CD4-positive, alpha-beta T cell (primary cell): ENCODE measurements around the gene ELK4. TPM values are rescaled to one million over a fixed set of nuclear protein-coding genes. Genes with fewer than 3 reads are reported as not detected.

Experiments
- ATAC-seq: fragments of 200-7000 bp; cut with Tn5 transposase; one replicate; pipeline ENCODE4 v1.10.0; 2022; ENCODE audit warnings: mild to moderate bottlenecking; ENCODE audit not compliant: poor library complexity
- CTCF ChIA-PET: fragments of 350-600 bp; sonication (Branson Sonifier 250); formaldehyde crosslinking; loops from one replicate; lab custom pipeline; 2021; ENCODE audit warnings: antibody characterized with exemption, inconsistent platforms; lab: Charles Lee
- POLR2A ChIA-PET: fragments of 350-600 bp; sonication (Branson Sonifier 250); formaldehyde crosslinking; loops from one replicate; lab custom pipeline; 2021; ENCODE audit warnings: antibody characterized with exemption, inconsistent platforms; lab: Charles Lee
- DNase-seq, 14 experiments: peaks; one replicate each; pipeline ENCODE4 v3.0.0-alpha.2; 2013 to 2020; ENCODE audit warnings: mixed read lengths in 2 of 14
- H3K27ac ChIP-seq, 2 donors: one replicate each; pipeline versions ENCODE4 v1.5.1 to v1.7.0; 2013; ENCODE audit warnings: low read length in 2 of 2, low read depth in 1 of 2, mild to moderate bottlenecking in 1 of 2
- H3K27me3 ChIP-seq, 2 experiments: 1 replicate in 1 of 2; 2 replicates in 1 of 2; pipeline versions ENCODE4 v1.6.1 to v1.7.0; 2013; ENCODE audit warnings: low read length in 2 of 2, control low read depth in 1 of 2, mild to moderate bottlenecking in 1 of 2, moderate library complexity in 1 of 2; ENCODE audit not compliant: insufficient read depth in 2 of 2, control insufficient read depth in 1 of 2
- H3K36me3 ChIP-seq: one replicate; pipeline ENCODE4 v1.6.1; 2013; ENCODE audit warnings: low read length, control low read depth; ENCODE audit not compliant: insufficient read depth
- H3K4me1 ChIP-seq: one replicate; pipeline ENCODE4 v1.6.1; 2013; ENCODE audit warnings: low read length, control low read depth; ENCODE audit not compliant: insufficient read depth
- H3K4me3 ChIP-seq: one replicate; pipeline ENCODE4 v1.5.1; 2013; ENCODE audit warnings: mild to moderate bottlenecking, low read length, moderate library complexity
- H3K9me3 ChIP-seq, 2 experiments: 1 replicate in 1 of 2; 2 replicates in 1 of 2; pipeline versions ENCODE4 v1.6.1 to v1.7.0; 2013; ENCODE audit warnings: low read length in 2 of 2, mild to moderate bottlenecking in 2 of 2, control low read depth in 1 of 2, moderate library complexity in 1 of 2; ENCODE audit not compliant: control insufficient read depth in 1 of 2, insufficient read depth in 1 of 2
- H3K27ac Mint-ChIP-seq: one replicate; pipeline ENCODE4 v1.8.0; 2020; ENCODE audit warnings: mixed read lengths
- H3K27me3 Mint-ChIP-seq: one replicate; pipeline ENCODE4 v1.8.0; 2021; ENCODE audit warnings: mixed read lengths
- H3K36me3 Mint-ChIP-seq: one replicate; pipeline ENCODE4 v1.8.0; 2021; ENCODE audit warnings: low read depth, mixed read lengths
- H3K4me1 Mint-ChIP-seq: one replicate; pipeline ENCODE4 v1.8.0; 2021; ENCODE audit warnings: low read depth, mixed read lengths
- H3K4me3 Mint-ChIP-seq: one replicate; pipeline ENCODE4 v1.8.0; 2020; ENCODE audit warnings: mild to moderate bottlenecking, mixed read lengths
- H3K9me3 Mint-ChIP-seq: one replicate; pipeline ENCODE4 v1.8.0; 2020; ENCODE audit warnings: mixed read lengths
- intact Hi-C, 2 experiments: fragments of 100-400 bp; cut with DNase I in 1 of 2; cut with micrococcal nuclease in 1 of 2; formaldehyde crosslinking; loops; one replicate each; pipeline versions ENCODE4 v1.15.1 to v1.9.0; 2023 to 2025; cut with DNase I, micrococcal nuclease
- total RNA-seq, 174 experiments: library from RNA in 2 of 174; stranded (reverse) in 2 of 174; gene quantifications; one replicate each; pipeline ENCODE4 v1.2.3 and lab custom pipeline; 2021 to 2026
- TF ChIP-seq, protein P1 (sequence below): fragments of 200-600 bp; IDR thresholded peaks from one replicate; pipeline ENCODE4 v1.8.0; 2022; ENCODE audit warnings: antibody characterized with exemption, mild to moderate bottlenecking

The ELK4 gene
- total RNA-seq, 2 experiments from 2014 or later, result 145 to 154 TPM

DNA sequence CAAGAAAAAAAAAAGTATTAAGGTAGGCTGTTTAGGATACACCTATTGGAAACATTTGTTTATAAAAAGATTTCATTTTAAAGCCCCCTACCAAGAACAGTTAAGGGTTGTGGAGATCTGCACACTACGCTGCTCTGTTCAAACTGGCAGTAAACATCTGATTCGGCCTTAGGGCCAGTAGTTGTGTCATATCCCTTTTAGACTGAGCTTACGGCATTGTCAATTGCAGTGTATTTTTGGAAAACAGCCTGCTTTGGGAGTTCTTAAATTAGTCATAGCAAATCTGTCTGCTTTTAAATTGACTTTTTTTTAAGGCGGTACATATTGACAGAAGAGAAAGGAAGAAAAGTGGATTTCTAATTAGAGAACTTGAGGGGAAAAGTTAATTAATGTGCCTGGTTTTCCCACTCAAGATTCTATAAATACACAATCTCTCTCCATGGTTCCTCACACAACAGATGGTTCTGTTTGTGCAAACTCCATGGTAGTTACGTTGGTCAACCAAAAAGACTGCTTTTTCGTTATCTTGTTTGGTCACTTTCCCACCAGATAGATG lies 1.7 kb upstream of the ELK4 start:
- Mint-ChIP-seq H3K9me3 (no peaks in the 10 kb centered on the region), H3K36me3 (peaks cover 15% of the 10 kb centered on the region), H3K4me1 (peaks cover 36% of the 10 kb centered on the region), H3K27ac (peak overlapping the region; percentile 91), H3K4me3 (peak overlapping the region; percentile 57), H3K27me3 (peaks cover 5% of the 10 kb centered on the region)
- no peaks in the 10 kb centered on the region for H3K9me3 ChIP-seq
- CTCF ChIA-PET, result interaction anchor here (0.9 to 6.6 kb wide), 3 partner anchors 8 to 41 kb away, joined by 3 to 194 read pairs (median 26); no protein-coding TSS in a partner anchor
- TF ChIP-seq, protein P1, sequence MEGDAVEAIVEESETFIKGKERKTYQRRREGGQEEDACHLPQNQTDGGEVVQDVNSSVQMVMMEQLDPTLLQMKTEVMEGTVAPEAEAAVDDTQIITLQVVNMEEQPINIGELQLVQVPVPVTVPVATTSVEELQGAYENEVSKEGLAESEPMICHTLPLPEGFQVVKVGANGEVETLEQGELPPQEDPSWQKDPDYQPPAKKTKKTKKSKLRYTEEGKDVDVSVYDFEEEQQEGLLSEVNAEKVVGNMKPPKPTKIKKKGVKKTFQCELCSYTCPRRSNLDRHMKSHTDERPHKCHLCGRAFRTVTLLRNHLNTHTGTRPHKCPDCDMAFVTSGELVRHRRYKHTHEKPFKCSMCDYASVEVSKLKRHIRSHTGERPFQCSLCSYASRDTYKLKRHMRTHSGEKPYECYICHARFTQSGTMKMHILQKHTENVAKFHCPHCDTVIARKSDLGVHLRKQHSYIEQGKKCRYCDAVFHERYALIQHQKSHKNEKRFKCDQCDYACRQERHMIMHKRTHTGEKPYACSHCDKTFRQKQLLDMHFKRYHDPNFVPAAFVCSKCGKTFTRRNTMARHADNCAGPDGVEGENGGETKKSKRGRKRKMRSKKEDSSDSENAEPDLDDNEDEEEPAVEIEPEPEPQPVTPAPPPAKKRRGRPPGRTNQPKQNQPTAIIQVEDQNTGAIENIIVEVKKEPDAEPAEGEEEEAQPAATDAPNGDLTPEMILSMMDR, result no peak
- H3K4me1 ChIP-seq, result peaks cover 20% of the 10 kb centered on the region
- no peak for DNase-seq
- no peaks in the 10 kb centered on the region for H3K27me3 ChIP-seq
- ATAC-seq, result no peak
- intact Hi-C loops, result loop anchor here (5.0 to 10.0 kb wide), 7 partner anchors 119 to 511 kb away; partner anchors contain the start of genes DSTYK (in 1 of the 2), NUCKS1 (in 1 of the 2), RAB29 (in 1 of the 2) and RBBP5 (in 1 of the 2)
- POLR2A ChIA-PET, result interaction anchor here (1.4 to 6.3 kb wide), 5 partner anchors 25 to 358 kb away, joined by 3 to 360 read pairs (median 29); partner anchors contain the start of gene NUCKS1
- H3K36me3 ChIP-seq, result no peaks in the 10 kb centered on the region
- no peak overlapping the region for H3K4me3 ChIP-seq
- no peak overlapping the region for H3K27ac ChIP-seq

DNA sequence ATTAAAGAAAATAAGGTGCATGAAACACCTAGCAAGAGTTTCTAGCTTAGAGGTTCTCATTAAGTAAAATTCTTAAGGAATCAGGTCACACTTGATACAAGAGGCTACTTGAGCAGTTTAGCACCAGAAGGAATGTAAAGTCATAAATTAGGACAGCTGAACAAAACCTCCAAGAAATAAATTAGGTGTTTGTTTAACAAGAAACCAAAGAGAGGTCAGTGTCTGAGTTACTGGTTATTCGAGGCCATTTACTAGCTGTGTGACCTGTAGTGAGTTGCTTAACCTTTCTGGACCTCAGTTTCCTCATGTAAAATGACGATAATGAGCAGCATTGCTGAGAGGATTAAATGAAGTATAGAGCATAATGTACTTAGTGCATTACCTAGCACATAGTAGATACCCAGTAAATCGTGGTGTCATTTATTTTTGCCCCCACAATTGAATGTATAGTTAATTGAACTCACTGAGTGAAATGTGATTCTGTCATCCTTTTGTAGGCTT lies 908 bp upstream of the ELK4 start:
- Mint-ChIP-seq H3K9me3 (no peaks in the 10 kb centered on the region), H3K4me1 (peaks cover 44% of the 10 kb centered on the region), H3K4me3 (peak overlapping the region; percentile 90), H3K36me3 (peaks cover 23% of the 10 kb centered on the region), H3K27ac (peak overlapping the region; percentile 91), H3K27me3 (no peaks in the 10 kb centered on the region)
- no peak for DNase-seq
- ChIA-PET CTCF (interaction anchor here (0.6 to 6.6 kb wide), 20 partner anchors 9 to 512 kb away, joined by 3 to 194 read pairs (median 6); no protein-coding TSS in a partner anchor), POLR2A (interaction anchor here (0.7 to 6.3 kb wide), 19 partner anchors 10 to 511 kb away, joined by 3 to 360 read pairs (median 6); partner anchors contain the start of genes NUCKS1, PM20D1, RAB29 and RBBP5)
- peaks cover 28% of the 10 kb centered on the region for H3K4me1 ChIP-seq
- intact Hi-C loops, result loop anchor here (1.0 to 10.0 kb wide), 11 partner anchors 25 to 510 kb away; partner anchors contain the start of genes DSTYK (in 1 of the 2), NUCKS1 (in 1 of the 2), RAB29 (in 1 of the 2) and RBBP5 (in 1 of the 2)
- no peaks in the 10 kb centered on the region for H3K9me3 ChIP-seq
- H3K4me3 ChIP-seq, result peak overlapping the region; percentile 74
- no peak for ATAC-seq
- H3K27ac ChIP-seq, result peak overlapping the region; percentile 91 to 93
- H3K27me3 ChIP-seq, result no peaks in the 10 kb centered on the region
- H3K36me3 ChIP-seq, result no peaks in the 10 kb centered on the region
- TF ChIP-seq, protein P1, result no peak

DNA sequence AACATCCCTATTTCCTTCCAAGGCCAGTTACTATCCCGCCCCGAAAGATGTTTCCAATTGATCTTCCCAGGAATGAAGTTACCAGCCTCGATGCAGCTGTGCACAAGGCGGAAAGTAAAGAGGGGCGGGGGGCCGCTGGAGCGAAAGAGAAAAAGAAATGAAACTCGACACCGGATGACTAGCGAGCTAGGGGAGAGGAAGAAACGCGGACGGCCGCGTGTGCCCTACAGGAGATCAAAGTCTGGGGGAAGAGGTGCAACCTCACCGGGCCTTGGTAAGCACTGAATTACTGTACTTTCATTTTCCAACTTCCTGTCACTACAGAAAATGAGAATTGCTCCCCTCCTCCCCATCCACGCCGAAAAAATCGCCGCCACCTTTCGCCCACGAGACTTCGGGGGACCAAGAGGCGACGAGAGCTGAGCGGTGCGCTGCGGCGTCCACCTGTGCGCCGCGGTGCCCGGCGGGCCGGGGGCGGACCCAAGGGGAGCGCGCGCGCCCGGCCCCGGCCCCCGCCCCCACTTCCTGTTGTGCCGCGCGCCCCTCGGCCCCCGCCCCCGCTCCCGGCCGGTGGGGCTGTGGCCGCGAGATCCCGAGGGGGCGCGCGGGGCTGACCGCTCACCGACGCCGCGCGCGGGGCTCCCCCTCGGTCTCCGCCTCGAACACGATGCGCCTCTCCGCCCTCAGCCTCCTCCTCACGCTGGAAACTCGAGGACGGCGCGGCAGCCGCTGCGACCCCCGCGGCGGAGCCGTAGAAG lies 622 bp downstream of the ELK4 start:
- peak; percentile 65 to 94 (median 77) for DNase-seq
- CTCF ChIA-PET, result interaction anchor here (0.6 to 6.6 kb wide), 16 partner anchors 8 to 511 kb away, joined by 3 to 194 read pairs (median 6); no protein-coding TSS in a partner anchor
- no peaks in the 10 kb centered on the region for H3K27me3 Mint-ChIP-seq

More for the DNA sequence above, 622 bp downstream of the ELK4 start:
- Histone ChIP-seq H3K36me3 (peaks cover 6% of the 10 kb centered on the region), H3K4me3 (peak overlapping the region; percentile 81), H3K27ac (peak overlapping the region; percentile 75 to 89), H3K27me3 (no peaks in the 10 kb centered on the region), H3K4me1 (peaks cover 30% of the 10 kb centered on the region), H3K9me3 (no peaks in the 10 kb centered on the region)
- TF ChIP-seq, protein P1, result no peak
- intact Hi-C loops, result loop anchor here (2.0 to 10.0 kb wide), 9 partner anchors 20 to 509 kb away; partner anchors contain the start of genes DSTYK (in 1 of the 2), NUCKS1 (in 1 of the 2), RAB29 (in 1 of the 2) and RBBP5 (in 1 of the 2)
- no peaks in the 10 kb centered on the region for H3K9me3 Mint-ChIP-seq
- H3K36me3 Mint-ChIP-seq, result peaks cover 36% of the 10 kb centered on the region
- peak; percentile 66 for ATAC-seq
- POLR2A ChIA-PET, result interaction anchor here (0.6 to 6.3 kb wide), 25 partner anchors 8 to 1691 kb away, joined by 3 to 360 read pairs (median 6); partner anchors contain the start of genes CD55, NUCKS1, RAB29 and RBBP5
- peak overlapping the region; percentile 94 for H3K4me3 Mint-ChIP-seq
- peaks cover 57% of the 10 kb centered on the region for H3K4me1 Mint-ChIP-seq
- peak overlapping the region; percentile 91 for H3K27ac Mint-ChIP-seq
